Natural killer cell (primary cell): Measurements from ENCODE around the gene RBKS. TPM values are rescaled to one million over a fixed set of nuclear protein-coding genes. Genes with fewer than 3 reads are reported as not detected.

Experiments
- ATAC-seq, 3 donors: fragments of 150-1000 bp in 2 of 3; fragments of 200-7000 bp in 1 of 3; cut with Tn5 transposase; 1 replicate in 1 of 3; 2 replicates in 2 of 3; pipeline ENCODE4 v1.10.0; 2021; ENCODE audit warnings: mild to moderate bottlenecking in 2 of 3, moderate library complexity in 2 of 3
- DNase-seq, 2 donors: peaks; one replicate each; pipeline versions ENCODE4 v3.0.0 to v3.0.0-alpha.2; 2013 to 2021; ENCODE audit warnings: mixed read lengths in 1 of 2
- H3K27ac ChIP-seq: one replicate; pipeline ENCODE4 v1.5.1; 2013; ENCODE audit warnings: mild to moderate bottlenecking, low read length
- H3K27me3 ChIP-seq: one replicate; pipeline ENCODE4 v1.6.1; 2013; ENCODE audit warnings: low read length; ENCODE audit not compliant: control insufficient read depth, insufficient read depth
- H3K36me3 ChIP-seq: one replicate; pipeline ENCODE4 v1.6.1; 2013; ENCODE audit warnings: low read length; ENCODE audit not compliant: control insufficient read depth, insufficient read depth
- H3K4me1 ChIP-seq: one replicate; pipeline ENCODE4 v1.6.1; 2013; ENCODE audit warnings: low read length; ENCODE audit not compliant: control insufficient read depth, insufficient read depth
- H3K4me3 ChIP-seq: one replicate; pipeline ENCODE4 v1.5.1; 2013; ENCODE audit warnings: low read length
- H3K9me3 ChIP-seq: one replicate; pipeline ENCODE4 v1.6.1; 2013; ENCODE audit warnings: low read length; ENCODE audit not compliant: control insufficient read depth, insufficient read depth
- H3K27ac Mint-ChIP-seq, 2 donors: one replicate each; pipeline ENCODE4 v1.8.0; 2022; ENCODE audit warnings: mild to moderate bottlenecking in 2 of 2, mixed read lengths in 2 of 2, moderate library complexity in 1 of 2
- H3K27me3 Mint-ChIP-seq, 2 donors: one replicate each; pipeline ENCODE4 v1.8.0; 2022; ENCODE audit warnings: low read depth in 2 of 2, mixed read lengths in 2 of 2
- H3K36me3 Mint-ChIP-seq: one replicate; pipeline ENCODE4 v1.8.0; 2022; ENCODE audit warnings: mixed read lengths
- H3K4me1 Mint-ChIP-seq, 2 donors: one replicate each; pipeline ENCODE4 v1.8.0; 2022; ENCODE audit warnings: mixed read lengths in 2 of 2
- H3K4me3 Mint-ChIP-seq: one replicate; pipeline ENCODE4 v1.8.0; 2022; ENCODE audit warnings: mild to moderate bottlenecking, moderate library complexity, mixed read lengths
- H3K9me3 Mint-ChIP-seq, 2 donors: one replicate each; pipeline ENCODE4 v1.8.0; 2022; ENCODE audit warnings: mixed read lengths in 2 of 2
- CTCF ChIP-seq: fragments of 200-600 bp; IDR thresholded peaks from one replicate; pipeline ENCODE4 v1.8.0; 2022; ENCODE audit warnings: antibody characterized with exemption
- WGBS: methylation state at CpG from one replicate; pipeline ENCODE4 v1.1.7; 2013; ENCODE audit warnings: missing lambda C conversion rate; ENCODE audit not compliant: insufficient coverage; 5-methylcytosine and 5-hydroxymethylcytosine counted together
- intact Hi-C: fragments of 100-400 bp; cut with micrococcal nuclease; formaldehyde crosslinking; loops from one replicate; pipeline ENCODE4 v1.14.2; 2022
- total RNA-seq, 4 donors: library from RNA; stranded (reverse); fragments of 120-200 nt in 1 of 4; gene quantifications; one replicate each; pipeline versions ENCODE4 v1.2.3 to v1.2.4, GENCODE V29; 2013 to 2022

The RBKS gene
- total RNA-seq, 3 donors from 2014 or later (not counting 1 experiment from before 2014, with no cell fraction given), result 11.5 to 20.9 (median 12.8) TPM

- intact Hi-C loops, result no loop called here
- Mint-ChIP-seq H3K9me3 (no peaks in the 10 kb centered on the region), H3K4me3 (no peak overlapping the region)
Observed at GRCh38 chr2:27762951-27763906, 127.0 kb downstream of the RBKS start.

GRCh38 chr2:27756544-27757498 lies 133.4 kb downstream of the RBKS start:
- no peak overlapping the region for H3K27ac ChIP-seq
- intact Hi-C loops, result no loop called here
- H3K27me3 Mint-ChIP-seq, result peaks cover 0 to 4% of the 10 kb centered on the region in 2 donors
- no peaks in the 10 kb centered on the region for H3K9me3 Mint-ChIP-seq
- H3K4me3 ChIP-seq, result no peak overlapping the region
- no peaks in the 10 kb centered on the region for H3K4me1 ChIP-seq
- H3K27ac Mint-ChIP-seq, result no peak overlapping the region
- H3K9me3 ChIP-seq, result no peaks in the 10 kb centered on the region
- H3K36me3 ChIP-seq, result no peaks in the 10 kb centered on the region
- no peak for TF ChIP-seq CTCF
- ATAC-seq (no peak), DNase-seq (no peak)
- no peaks in the 10 kb centered on the region for H3K4me1 Mint-ChIP-seq
- H3K27me3 ChIP-seq, result no peaks in the 10 kb centered on the region
- H3K4me3 Mint-ChIP-seq, result no peak overlapping the region
- H3K36me3 Mint-ChIP-seq, result no peaks in the 10 kb centered on the region
- WGBS, result 74% methylated on average over 6 of the region's 8 CpGs

More at GRCh38 chr2:27762951-27763906, 127.0 kb downstream of the RBKS start:
- no peak for ATAC-seq
- Mint-ChIP-seq H3K4me1 (peaks cover 0 to 10% of the 10 kb centered on the region in 2 donors), H3K27ac (no peak overlapping the region), H3K27me3 (peaks cover 0 to 9% of the 10 kb centered on the region in 2 donors), H3K36me3 (no peaks in the 10 kb centered on the region)
- no peaks in the 10 kb centered on the region for H3K27me3 ChIP-seq
- no peak for DNase-seq
- H3K36me3 ChIP-seq, result no peaks in the 10 kb centered on the region
- TF ChIP-seq CTCF, result no peak
- peaks cover 11% of the 10 kb centered on the region for H3K4me1 ChIP-seq
- H3K4me3 ChIP-seq, result no peak overlapping the region
- no peaks in the 10 kb centered on the region for H3K9me3 ChIP-seq
- 94% methylated on average over 3 of the region's 3 CpGs for WGBS
- H3K27ac ChIP-seq, result no peak overlapping the region

- peaks cover 0 to 4% of the 10 kb centered on the region in 2 donors for H3K27me3 Mint-ChIP-seq
- H3K36me3 Mint-ChIP-seq, result no peaks in the 10 kb centered on the region
- no peak overlapping the region for H3K4me3 Mint-ChIP-seq
- no peak overlapping the region for H3K27ac ChIP-seq
- H3K9me3 ChIP-seq, result no peaks in the 10 kb centered on the region
- no peaks in the 10 kb centered on the region for H3K4me1 ChIP-seq
- no peaks in the 10 kb centered on the region for H3K36me3 ChIP-seq
- no peaks in the 10 kb centered on the region for H3K9me3 Mint-ChIP-seq
- no peaks in the 10 kb centered on the region for H3K4me1 Mint-ChIP-seq
- H3K27ac Mint-ChIP-seq, result no peak overlapping the region
- DNase-seq, result no peak
- intact Hi-C loops, result no loop called here
- no peak overlapping the region for H3K4me3 ChIP-seq
- no peak for ATAC-seq
- H3K27me3 ChIP-seq, result no peaks in the 10 kb centered on the region
- 83% methylated on average over 3 of the region's 3 CpGs for WGBS
- TF ChIP-seq CTCF, result no peak
Observed at GRCh38 chr2:27756091-27756490, 134.1 kb downstream of the RBKS start.
